Activated CD4-positive, alpha-beta T cell treated with anti-CD3 and anti-CD28 coated beads, Interleukin-2, amount 50 U/mL, for 1 hour (primary cell): ENCODE data around the gene MS4A6E.
"Not testable (repeated sequence)": the region's sequence is repeated elsewhere in the genome, so short reads cannot be mapped to it uniquely, and the experiment has no call there.

ENCODE experiments used
- DNase-seq: peaks from one replicate; pipeline ENCODE4 v3.0.0-alpha.2; 2020

MS4A6E gene

DNA sequence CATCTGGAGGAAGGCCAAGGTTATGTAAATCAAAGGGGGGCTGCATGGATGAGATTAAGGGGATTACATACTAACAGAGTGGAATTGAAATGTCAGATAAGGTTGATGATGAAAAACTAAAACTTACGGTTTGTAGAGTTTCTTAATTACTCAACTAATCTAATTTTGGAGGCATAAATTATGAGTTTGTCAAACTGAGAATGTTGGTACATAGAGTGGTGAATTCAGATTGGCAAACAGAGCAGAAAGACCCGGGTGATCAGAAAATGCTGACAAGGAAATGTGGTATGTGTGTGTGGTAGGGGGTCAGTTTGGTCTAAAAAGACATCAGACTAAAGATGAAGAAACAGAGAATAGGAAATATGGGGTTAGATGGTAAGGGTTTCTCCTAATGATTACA, 11.0 kb downstream of the MS4A6E start:
- no peak for DNase-seq

DNA sequence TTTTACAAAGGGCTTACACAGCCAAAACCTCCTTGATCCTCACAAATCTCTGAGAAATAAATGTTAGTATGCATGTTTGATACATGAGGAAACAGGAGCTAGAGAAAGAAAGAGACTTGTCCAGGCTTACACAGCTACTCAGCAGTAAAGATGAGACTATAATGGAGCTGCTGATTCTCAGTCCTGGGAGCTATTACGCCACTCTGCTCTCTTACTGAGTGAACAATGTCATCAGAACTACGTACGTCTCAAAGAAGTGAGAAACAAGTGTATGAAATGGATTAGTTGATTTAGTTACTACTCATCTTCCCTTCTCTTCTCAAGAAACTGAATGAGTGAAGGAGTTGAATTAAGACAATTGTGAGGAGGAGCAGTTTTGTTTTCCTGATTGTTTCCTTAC, 12.3 kb downstream of the MS4A6E start:
- DNase-seq = no peak

DNA sequence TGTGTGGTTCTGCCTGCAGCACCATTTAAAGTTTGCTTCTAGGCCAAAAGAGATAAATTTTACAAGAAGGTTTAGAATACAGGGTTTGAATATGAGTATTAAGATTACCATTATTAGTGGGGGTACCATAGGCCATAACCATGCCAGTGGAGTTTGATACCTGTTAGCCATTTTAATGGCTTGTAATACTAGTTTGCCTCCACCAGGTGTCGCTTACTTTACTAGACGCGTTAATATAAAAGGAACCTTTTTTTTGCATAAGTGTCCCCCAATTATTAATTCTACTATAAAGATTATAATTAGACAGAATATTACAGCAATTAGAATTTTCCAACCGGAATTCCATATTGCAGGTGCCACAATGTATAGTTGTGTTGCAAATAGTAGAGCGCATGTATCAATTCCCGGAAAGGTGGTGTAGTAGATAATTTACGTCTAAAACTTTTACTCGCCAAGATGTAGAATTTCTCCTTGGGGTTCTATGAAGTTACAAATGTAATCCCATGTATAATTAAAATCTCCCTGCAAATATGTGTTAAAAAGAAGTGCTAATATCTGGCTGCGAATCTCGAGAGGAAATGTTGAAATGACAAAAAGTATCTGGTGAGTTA, 16.1 kb downstream of the MS4A6E start:
- DNase-seq = no peak

DNA sequence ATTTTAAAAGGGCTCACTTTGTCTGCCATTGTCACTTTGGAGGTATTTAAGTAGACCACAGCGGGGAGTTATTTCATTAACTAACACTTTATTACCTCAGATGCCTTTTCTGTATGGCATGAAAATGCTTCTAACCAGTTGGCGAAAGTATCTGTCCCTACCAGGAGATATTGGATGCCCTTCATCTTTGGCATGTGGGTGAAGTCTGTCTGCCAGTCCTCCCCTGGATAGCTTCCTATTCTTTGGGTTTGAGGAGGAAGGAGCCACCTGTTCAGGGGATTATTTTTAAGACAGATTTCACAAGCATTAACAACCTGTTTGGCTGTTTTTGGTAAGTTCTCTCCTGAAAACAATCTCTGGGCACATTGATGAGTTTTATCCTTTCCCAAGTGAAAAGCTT, 17.1 kb downstream of the MS4A6E start:
- DNase-seq = no peak

DNA sequence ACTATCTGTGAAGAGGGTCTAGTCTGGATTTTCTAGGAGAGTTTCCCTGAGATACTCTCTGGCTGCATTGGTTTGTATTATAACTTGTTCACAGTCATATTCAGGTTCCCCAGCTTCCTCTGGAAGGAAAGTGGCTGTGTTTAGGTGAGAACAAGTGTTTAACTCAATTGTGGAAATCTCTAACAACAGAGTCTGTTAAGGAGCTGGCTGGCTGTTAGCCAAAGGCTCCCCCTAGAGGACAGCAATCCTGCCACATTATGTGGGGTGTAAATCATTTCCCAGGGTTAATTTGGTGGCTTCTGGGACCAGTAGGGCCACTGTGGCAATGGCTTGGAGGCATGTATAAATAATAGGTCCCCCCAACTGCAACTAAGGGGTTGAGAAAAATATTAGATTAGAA, 18.4 kb downstream of the MS4A6E start:
- no peak for DNase-seq

DNA sequence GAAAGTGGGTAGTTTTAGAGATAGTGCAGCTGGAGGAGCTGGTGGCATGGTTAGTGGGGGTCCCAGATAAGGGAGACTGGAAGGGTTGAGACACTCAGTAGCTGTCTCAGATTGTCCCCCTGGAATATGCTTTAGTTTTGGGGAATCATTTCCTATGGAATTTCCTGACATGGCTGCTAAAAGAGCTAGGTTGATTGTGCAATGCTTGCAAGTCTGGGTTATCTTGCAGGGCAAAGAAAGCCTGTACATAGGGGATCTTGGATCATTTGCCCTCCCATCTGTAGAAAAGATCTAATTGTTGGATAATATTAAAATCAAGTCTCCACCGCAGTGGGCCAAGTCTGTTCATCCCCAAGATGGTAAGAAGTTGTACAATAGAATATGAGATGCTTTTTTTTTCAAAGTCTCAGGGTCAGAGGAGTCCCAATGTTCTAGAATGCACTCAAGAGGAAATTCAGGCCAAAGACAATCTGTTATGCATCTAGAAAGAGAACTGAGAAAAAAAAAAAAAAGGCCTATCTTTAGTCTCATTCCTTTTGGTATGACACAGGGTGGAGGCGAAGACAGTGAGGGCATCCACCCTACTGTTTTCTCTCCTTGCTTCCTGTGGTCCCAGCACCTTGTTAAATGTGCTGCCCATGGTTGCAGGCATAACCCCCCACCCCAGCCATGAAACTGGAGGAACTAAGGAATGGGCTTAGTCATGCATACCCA, 20.2 kb downstream of the MS4A6E start:
- DNase-seq = no peak

DNA sequence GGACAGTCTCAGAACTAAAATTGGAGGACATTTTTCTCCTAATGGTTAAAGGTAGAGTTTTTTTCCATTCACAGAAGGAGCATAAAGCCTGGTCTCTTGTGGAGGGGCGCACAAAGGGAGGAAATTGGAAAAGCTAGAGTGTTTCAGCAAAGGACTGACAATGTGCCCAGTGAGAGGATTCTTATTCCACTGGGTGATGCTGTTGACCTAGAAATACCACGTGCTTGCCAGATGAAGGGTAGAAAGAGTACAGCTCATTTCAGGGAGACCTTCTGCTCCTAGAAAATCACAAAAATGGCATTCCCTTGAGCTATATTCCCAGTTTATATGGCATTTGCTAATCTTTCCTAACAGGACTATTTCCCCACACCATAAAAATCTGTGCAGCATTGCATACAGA, 21.1 kb downstream of the MS4A6E start:
- no peak for DNase-seq

DNA sequence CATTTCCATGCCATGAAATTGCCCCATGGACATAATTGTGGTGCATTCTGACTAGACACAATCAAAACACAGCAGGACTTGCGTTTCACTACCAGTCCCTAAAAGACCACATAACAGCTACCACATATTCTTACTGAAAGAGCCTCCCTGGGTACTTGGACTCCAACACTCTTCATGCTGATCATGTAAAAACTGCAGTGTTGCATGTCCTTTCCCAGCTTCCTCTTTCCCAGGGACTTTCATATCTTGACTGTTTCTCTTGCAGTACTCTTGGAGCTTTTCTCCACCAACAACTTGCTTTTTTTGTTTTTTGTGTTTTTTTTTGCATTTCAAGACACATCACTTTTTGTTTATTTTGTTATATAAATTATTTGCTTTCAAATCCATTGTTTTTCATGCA, 22.9 kb downstream of the MS4A6E start:
- DNase-seq = no peak

DNA sequence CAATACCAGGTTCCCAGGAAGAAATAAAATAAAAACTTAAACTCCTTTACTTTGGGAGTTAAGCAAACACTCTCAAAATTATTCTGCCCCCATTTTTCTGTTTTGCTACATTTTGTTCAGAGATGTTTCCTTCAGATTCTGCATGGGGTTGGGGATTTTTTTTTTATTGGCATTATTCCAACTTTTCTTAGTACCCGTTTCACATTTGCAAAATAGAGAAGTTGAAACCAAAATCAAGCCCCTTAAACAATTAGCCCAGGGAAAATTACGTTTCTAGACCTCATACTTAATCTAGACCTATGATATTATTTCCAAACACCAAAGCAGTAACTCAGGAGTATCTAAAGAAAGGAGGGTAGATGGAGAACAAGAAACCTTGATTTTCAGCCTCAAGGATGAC, 30.7 kb downstream of the MS4A6E start:
- DNase-seq = no peak

DNA sequence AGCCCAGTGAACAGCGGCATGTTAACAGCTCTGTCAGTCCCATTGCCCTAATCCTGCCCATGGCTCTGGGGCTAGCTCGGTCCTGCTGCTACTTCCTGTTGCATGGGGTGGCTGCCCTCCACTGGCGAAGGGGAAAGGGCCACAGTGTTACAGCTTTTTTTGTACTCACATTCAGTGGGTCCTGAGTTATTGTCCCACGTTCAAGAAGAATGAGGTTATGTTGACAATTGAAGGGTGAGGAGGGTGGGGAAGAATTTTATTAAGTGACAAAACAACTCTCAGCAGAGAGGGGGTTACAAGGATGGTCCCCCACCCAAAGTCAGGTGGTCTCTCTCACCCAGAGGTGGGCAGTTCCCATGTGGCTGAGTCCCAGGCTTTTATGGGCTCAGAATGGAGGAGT, 33.6 kb downstream of the MS4A6E start:
- no peak for DNase-seq

DNA sequence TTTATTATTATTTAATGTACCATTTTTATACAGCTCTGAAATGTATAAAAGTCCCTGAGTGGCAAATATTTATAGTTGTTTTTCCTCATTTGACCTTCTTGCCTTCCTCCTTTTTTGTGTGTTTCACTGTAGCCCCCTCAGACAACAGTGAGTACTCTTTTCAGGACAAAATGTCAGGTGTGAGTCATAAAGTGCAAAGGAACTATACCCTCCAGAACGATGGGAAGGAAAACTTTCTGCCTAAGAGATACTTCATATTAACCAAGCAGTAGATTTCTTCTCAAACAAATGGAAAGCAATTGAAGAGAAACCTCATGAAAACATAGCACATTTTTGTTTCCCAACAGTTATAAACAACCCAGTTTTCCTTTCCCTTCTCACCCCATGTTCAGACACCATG, 35.2 kb downstream of the MS4A6E start:
- DNase-seq = no peak

DNA sequence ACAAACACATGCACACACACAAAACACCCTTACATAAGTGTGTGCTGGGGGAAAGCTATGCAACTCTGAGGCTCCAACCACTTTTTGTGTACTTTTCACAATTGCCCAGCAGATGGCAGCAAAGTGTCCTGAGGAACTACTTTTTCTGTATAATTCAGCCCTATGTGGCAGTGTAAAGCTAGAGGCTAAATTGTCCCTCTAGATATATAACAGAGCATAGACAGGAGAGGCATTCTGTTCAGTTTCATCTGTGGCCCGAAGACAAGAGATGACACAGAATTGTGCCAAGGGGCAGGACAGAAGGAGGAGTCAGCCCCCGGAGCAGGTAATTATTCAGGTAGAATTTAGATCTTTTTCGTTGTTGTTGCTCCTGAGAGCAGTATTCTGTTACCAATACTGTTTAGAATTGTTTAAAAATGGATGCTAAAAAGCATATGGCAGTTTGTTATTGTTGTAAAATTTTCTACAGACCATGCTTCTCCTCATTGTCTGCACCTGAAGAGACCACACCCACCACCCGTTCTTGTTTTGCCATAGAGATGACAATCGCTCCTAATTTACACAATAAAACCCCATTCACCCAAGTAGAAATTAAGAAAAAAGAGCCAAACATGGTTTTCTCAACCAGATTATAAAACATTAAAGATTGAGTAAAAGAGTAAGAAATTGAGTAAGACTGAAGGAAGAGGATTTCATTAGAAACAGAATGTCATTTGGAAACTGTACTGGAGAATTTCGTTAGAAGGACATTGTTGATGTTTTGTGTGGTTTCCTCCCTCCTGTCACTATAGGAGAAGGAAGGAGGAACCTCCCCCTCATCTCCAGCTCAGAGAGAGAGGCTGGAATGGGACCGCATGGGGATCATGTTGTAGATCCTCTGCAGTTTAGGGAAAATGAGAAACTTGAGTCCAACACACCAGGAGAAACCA, 36.8 kb downstream of the MS4A6E start:
- peak; percentile 43 for DNase-seq

DNA sequence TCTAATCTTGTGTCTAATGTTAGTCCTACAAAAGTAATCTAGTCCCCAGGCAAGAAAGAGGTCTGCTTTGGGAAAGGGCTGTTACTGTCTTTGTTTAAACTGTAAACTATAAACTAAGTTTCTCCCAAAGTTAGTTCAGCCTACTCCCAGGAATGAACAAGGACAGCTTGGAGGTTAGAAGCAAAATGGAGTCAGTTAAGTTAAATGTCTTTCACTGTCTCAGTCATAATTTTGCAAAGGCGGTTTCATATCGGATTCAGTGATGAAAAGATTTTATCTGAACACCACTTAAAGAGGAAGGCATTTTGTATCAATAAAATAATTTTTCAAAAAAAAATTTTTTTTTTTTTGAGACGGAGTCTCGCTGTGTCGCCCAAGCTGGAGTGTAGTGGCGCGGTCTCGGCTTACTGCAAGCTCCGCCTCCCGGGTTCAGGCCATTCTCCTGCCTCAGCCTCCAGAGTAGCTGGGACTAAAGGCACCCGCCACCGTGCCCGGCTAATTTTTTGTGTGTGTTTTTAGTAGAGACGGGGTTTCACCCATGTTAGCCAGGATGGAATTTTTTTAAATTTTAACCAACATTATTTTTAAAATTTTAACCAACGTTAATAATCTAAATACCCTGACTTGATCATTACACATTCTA, 39.3 kb downstream of the MS4A6E start:
- not testable (repeated sequence) for DNase-seq

DNA sequence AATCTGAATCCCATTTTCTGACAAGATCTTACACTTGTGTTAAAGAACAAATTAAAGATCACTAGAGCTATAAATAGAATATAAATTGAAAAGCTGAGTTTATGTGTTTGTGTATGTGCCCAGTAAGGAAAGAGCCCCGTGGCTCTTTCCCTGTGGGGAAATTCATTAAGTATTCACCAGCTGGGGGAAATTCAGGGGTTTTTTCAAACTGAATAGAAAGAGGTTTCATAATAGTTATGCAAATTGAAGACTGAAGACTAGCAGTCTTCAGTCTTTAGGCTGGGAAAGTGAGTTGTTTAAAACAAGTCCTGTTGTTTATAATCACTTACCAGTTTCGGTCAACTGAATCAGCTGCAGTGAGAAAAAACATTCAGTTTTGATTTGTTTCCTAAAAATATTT, 40.0 kb downstream of the MS4A6E start:
- DNase-seq = no peak

DNA sequence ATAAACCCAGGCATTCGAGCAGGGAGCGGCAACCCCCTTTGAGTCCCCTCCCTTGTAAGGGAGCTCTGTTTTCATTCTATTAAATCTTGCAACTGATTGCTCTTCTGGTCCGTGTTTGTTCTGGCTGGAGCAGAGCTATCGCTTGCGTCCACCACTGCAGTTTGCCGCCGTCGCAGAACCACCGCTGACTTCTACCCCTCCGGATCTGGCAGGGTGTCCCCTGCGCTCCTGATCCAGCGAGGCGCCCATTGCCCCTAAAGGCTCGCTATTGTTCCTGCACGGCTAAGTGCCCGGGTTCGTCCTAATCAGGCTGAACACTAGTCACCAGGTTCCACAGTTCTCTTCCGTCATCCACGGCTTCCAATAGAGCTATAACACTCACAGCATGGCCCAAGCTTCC, 40.8 kb downstream of the MS4A6E start:
- DNase-seq = no peak

DNA sequence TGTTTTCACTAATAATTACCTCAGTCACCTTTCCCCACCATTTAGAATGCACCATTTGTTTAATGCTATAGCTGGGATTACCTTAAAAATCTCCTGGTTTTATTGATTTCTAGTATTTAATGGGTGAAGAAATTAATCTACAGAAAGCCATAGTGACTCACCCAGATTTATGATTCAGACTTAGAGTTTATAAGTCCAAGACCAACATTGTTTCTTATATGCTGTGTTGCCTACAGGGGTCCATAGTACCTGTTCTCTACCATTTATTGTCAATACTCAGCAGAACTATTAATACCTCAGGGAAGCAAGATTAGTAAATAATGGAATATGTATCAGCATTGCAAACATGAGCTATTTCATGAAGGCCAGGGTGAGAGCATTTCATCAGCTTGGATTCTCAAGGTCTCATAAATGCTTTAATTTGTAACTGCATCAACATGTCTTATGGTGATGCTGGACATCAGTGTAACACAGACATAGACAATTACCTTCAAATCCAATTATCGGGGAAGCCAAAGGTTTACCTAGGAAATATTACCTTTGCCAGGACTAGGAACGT, 43.3 kb downstream of the MS4A6E start:
- no peak for DNase-seq

DNA sequence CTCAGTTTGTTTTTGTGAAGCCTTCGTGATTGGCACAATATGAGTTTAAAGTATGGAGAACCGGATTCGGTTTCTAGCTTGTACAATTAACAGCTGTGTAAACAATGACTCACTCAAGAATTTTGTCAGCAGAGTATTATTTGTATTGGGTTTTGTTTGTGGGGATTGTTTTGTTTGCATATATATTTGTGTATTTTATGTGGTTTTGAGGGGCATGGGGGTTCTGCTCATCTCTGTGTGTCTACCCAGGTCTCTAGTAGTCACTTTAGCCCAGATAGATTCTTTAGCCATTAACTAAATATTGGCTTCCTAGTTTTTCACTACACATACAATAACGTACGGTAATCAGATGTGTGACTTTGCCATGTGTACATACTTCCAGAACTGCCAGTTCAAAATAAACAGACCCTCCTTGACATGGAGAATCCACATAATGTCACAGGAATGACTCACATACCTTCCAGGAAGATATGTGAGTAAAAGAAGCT, 43.8 kb downstream of the MS4A6E start:
- no peak for DNase-seq

DNA sequence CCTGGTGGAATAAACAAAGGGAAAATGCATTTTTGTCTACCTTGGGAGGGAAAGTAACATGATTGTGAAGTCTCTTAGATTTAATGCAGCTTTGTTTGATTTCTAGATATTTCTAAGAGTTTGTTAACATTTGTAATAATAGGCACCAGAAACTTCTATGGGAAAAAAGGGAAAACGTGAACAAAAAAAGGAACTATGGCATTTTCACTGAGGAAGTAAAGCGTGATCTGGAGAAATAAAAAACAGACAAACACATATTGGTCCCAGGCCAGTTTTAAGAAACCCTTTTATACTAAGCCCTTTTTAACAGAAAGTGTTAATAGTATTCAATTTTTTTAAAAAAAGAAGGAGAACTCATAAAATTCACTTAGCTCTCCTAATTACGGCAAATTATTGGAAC, 44.3 kb downstream of the MS4A6E start:
- DNase-seq = no peak

DNA sequence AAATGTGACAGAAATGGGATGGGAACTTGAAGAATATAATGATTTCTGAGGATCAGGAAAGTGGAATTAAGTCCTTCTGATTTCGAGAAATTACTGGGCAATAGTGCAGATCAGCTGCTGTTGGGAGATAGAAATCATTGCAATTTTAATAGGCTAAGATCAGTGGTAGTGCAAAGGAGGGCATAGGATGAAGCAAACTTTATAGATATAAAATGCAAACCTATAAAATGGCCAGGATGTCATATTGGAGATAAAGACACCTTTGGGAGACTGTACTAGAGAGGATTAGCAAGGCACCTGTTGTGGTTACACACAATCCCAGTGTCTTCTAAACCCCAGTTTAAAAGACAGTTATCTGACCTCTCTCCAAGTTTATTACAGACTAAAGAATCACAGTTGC, 44.8 kb downstream of the MS4A6E start:
- DNase-seq = no peak

DNA sequence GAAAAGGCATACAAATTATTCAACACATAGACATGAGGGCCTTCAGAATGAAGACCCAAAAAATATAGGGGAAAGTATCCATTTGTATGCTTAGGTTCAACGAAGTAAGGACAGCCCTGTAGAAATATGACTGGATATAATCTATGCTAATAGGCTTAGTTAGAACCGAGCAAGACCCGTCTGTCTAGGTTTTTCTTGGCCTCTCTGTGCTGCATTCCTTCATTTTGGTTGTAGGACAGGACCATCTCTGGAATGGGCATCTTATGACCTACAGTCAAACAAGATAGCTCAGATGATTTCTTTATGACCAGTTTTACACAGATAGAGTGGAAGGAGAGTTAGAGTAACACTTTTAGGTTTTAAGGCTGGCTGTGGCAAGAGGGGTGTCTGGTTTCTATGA, 45.7 kb downstream of the MS4A6E start:
- DNase-seq = no peak

DNA sequence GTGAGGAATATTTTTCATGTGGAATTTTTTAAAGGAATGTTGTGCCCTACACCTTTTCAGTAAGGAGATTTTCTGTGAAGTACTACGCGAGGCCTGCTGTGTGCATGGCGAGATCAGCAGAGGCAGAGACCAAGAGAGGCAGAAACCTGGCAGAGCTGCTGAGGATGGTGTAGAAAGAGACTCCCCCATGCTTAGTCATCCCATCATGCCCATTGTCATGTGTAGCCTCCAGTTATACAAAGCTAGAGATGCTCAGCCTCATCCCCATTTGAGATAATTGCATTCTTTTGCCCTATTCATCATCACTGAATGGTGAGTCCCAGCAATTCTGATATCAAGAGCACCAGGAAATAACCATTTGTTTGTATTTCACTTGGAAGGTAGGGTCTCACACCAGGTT, 48.3 kb downstream of the MS4A6E start:
- DNase-seq = no peak

DNA sequence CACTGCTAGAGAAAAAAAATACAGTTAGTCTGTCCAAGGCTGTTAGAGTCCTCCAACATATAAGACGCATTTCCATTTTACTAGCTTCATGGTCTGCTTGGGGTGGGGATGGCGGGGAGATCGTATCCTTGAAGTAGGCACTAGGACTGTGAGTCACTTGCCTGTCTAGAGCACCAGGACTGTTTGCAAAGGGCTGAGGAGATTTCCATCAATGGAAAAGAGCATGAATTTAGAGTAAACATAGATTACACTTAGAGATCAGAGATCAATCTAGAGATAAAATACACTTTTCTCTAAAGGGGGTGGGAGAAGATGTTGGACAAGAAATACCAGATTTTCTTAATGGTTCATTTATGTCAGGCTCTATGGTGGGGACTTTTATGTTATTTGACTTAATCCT, 49.5 kb downstream of the MS4A6E start:
- no peak for DNase-seq
